Left ventricle myocardium inferior (tissue), 1 donor: Measurements from ENCODE around the gene VEZT. TPM values are rescaled to one million over a fixed set of nuclear protein-coding genes. Genes with fewer than 3 reads are reported as not detected.
A peak's percentile ranks its signal among the peaks of the same experiment; 100 is the strongest.

Source experiments
- DNase-seq: peaks from one replicate; pipeline ENCODE4 v3.0.0-alpha.2; 2020
- H3K27ac ChIP-seq: fragments of 200-600 bp; replicated peaks from 2 replicates; pipeline ENCODE4 v1.8.0; 2021
- H3K27me3 ChIP-seq: fragments of 200-600 bp; 2 replicates; pipeline ENCODE4 v1.8.0; 2021; ENCODE audit warnings: low read depth
- H3K36me3 ChIP-seq: fragments of 200-600 bp; 2 replicates; pipeline ENCODE4 v1.8.0; 2021
- H3K4me1 ChIP-seq: fragments of 200-600 bp; 2 replicates; pipeline ENCODE4 v1.8.0; 2021
- H3K4me3 ChIP-seq: fragments of 200-600 bp; 2 replicates; pipeline ENCODE4 v1.8.0; 2021; ENCODE audit warnings: mild to moderate bottlenecking, moderate library complexity
- H3K9me3 ChIP-seq: fragments of 200-600 bp; replicated peaks from 2 replicates; pipeline ENCODE4 v1.8.0; 2021
- CTCF ChIP-seq: fragments of 200-600 bp; IDR thresholded peaks from 2 replicates; pipeline ENCODE4 v1.8.0; 2021; ENCODE audit warnings: antibody characterized with exemption, mild to moderate bottlenecking, borderline replicate concordance
- intact Hi-C: fragments of 100-400 bp; cut with micrococcal nuclease; formaldehyde crosslinking; loops from one replicate; pipeline ENCODE4 v1.11.0; 2022
- total RNA-seq: library from RNA; stranded (reverse); fragmentation: NEBNext Ultra II Directional; extraction: Animal tissue kit (Norgen Biotek cat#: 25700); gene quantifications from one replicate; pipeline ENCODE4 v1.2.1, GENCODE V29; 2021
- donor health status: DM: no; HTN: yes; CAD: no; lungs with severe emphysema.

The VEZT gene
- total RNA-seq, 1 donor from 2014 or later, result 66.1 TPM

- peaks cover 54% of the 10 kb centered on the region for H3K4me1 ChIP-seq
- no peak for TF ChIP-seq CTCF
- intact Hi-C loops, result no loop called here
- H3K36me3 ChIP-seq, result peaks cover 3% of the 10 kb centered on the region
- H3K27ac ChIP-seq, result peak overlapping the region; percentile 71
- peak overlapping the region; percentile 6 for H3K4me3 ChIP-seq
- no peaks in the 10 kb centered on the region for H3K9me3 ChIP-seq
- H3K27me3 ChIP-seq, result no peaks in the 10 kb centered on the region
- DNase-seq, result no peak
These were observed 11.9 kb upstream of the VEZT start for GRCh38 chr12:95205685-95206084.

- H3K4me3 ChIP-seq, result no peak overlapping the region
- no peak for DNase-seq
- no peak for TF ChIP-seq CTCF
- no peaks in the 10 kb centered on the region for H3K27me3 ChIP-seq
- H3K4me1 ChIP-seq, result peaks cover 45% of the 10 kb centered on the region
- H3K27ac ChIP-seq, result no peak overlapping the region
- H3K36me3 ChIP-seq, result peaks cover 3% of the 10 kb centered on the region
- intact Hi-C loops, result no loop called here
- H3K9me3 ChIP-seq, result no peaks in the 10 kb centered on the region
These were observed 10.7 kb upstream of the VEZT start for GRCh38 chr12:95206916-95207315.

GRCh38 chr12:95207407-95207806 lies 10.2 kb upstream of the VEZT start:
- Histone ChIP-seq H3K27me3 (no peaks in the 10 kb centered on the region), H3K36me3 (peaks cover 3% of the 10 kb centered on the region), H3K4me1 (peaks cover 40% of the 10 kb centered on the region), H3K9me3 (no peaks in the 10 kb centered on the region), H3K4me3 (no peak overlapping the region), H3K27ac (no peak overlapping the region)
- no peak for DNase-seq
- no peak for TF ChIP-seq CTCF
- intact Hi-C loops, result no loop called here

GRCh38 chr12:95208678-95209077 lies 8.9 kb upstream of the VEZT start:
- intact Hi-C loops, result no loop called here
- no peak for TF ChIP-seq CTCF
- no peak for DNase-seq
- no peak overlapping the region for H3K27ac ChIP-seq
- no peaks in the 10 kb centered on the region for H3K27me3 ChIP-seq
- H3K36me3 ChIP-seq, result peaks cover 3% of the 10 kb centered on the region
- peaks cover 29% of the 10 kb centered on the region for H3K4me1 ChIP-seq
- no peak overlapping the region for H3K4me3 ChIP-seq
- H3K9me3 ChIP-seq, result no peaks in the 10 kb centered on the region

- DNase-seq, result no peak
- Histone ChIP-seq H3K9me3 (no peaks in the 10 kb centered on the region), H3K36me3 (peaks cover 3% of the 10 kb centered on the region), H3K27me3 (no peaks in the 10 kb centered on the region), H3K4me3 (no peak overlapping the region), H3K27ac (no peak overlapping the region), H3K4me1 (peaks cover 37% of the 10 kb centered on the region)
- intact Hi-C loops, result no loop called here
- no peak for TF ChIP-seq CTCF
These were observed 5.0 kb upstream of the VEZT start for GRCh38 chr12:95212586-95212985.

GRCh38 chr12:95213119-95213518 lies 4.5 kb upstream of the VEZT start:
- Histone ChIP-seq H3K36me3 (peaks cover 3% of the 10 kb centered on the region), H3K4me3 (no peak overlapping the region), H3K9me3 (no peaks in the 10 kb centered on the region), H3K27ac (no peak overlapping the region), H3K4me1 (peaks cover 40% of the 10 kb centered on the region), H3K27me3 (no peaks in the 10 kb centered on the region)
- intact Hi-C loops, result no loop called here
- no peak for TF ChIP-seq CTCF
- DNase-seq, result no peak
